Hepatic stellate cell (primary cell): Measurements from ENCODE around the gene ARFIP2.

Experiments used
- DNase-seq: peaks from one replicate; pipeline ENCODE4 v3.0.0; 2011; ENCODE audit warnings: low spot score

The ARFIP2 gene

DNA sequence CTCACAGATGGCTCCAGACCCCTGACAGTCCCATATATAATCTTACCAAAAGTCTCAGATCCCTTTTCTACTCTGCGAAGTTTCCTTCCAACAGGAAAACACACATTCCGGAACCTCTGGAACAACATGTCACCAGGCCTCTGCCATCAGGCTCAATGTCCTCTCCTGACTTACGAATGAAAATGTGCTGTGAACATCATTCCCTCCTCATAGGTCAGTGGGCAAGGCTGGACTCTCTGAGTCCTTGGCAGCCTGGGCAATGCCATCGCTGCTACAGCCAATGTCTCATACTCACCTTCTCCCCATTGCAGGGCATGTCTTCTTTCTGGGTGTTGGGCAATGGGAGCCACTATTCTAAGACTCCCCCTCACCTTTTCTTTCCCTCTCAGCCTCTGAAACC, 38.7 kb downstream of the ARFIP2 start:
- DNase-seq, result no peak

DNA sequence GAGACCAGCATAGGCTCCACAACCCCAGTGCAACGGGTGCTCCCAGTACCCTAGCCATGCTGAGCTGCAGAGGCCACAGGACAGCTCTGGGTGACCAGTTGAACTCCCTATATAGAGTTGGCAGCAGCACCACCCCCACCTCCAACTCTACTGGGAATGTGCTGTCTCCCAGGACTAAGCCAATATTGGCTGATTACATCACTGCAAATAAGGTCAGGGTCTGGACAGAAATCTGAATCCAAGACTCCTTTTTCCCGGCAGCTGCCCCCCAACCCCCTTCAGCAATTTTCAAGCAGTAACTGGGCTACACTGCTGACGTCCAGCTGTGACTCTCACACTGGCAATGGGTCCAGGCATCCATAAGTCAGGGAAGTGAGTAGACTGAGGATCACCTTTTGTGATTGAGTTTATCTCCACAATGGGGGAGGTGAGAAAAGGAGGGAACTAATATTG, 40.2 kb downstream of the ARFIP2 start, which contains the start of gene HPX:
TSS of gene HPX (minus strand) at position 82 of the 453 bp plus-strand sequence. CDS start at position 58, 24 bp downstream.
- DNase-seq, result no peak

DNA sequence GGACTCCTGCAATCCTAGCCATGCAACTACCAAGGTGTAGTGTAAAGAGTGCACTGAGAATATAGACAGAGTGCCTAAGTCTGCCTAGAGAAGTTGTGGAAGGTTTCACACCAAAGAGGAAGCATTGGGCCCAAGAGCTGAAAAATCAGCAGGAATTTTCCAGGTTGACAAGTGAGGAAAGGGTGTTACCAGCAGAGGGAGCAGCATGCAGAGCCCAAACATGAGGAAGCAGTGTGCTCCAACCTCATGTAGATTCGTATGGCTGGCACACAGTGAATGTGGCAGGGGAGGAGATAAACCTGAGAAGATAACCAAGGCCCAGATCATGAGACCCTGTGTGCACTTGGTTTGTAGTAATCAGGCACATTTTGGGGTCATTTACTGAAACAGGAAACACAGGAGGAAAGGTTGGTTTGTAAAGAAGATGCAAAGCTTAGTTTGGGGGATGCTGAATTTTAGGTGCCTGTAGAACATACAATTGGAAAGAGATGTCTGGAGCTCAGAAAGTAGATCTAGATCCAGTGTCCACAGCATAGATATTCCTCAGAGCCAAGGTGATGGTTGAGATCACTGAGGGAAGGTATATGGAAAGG, 42.1 kb downstream of the ARFIP2 start:
- peak; percentile 49 for DNase-seq

DNA sequence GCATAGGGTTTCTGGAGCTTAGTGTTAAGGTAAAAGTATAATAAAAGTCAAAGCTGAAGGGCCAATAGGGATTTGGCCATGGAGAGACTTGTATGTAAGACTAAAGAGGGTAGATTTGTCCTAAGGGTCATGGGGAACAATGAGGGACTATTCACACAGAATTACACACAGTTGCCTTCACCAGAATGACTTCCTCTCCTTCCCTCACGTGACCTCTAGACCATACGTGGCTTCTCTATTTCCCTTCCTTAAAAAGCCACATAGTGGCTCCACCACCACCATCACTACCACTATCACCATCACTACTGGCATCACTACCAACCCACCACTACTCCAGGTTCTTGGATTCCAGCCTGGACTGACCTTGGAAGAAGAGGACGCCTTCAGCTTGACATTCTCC, 43.1 kb downstream of the ARFIP2 start:
- no peak for DNase-seq

DNA sequence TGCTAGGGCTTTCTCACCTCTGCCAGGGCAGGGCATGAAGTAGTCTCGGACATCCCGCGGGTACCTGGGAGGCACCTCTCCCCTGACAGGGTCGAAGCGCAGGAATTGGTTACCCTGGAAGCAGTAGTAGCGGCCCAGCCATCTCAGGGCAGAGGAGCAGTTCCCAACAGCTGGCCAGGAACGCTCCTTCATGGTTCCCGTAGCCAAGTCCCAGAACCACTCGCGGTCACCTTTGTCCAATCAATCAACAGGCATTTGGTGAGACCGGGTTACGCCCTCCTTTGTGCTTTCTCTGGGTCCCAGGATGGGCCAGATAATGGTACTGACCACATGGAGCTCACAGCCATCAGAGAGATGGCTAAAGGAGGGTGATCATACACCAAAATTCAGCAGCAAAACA, 43.7 kb downstream of the ARFIP2 start:
- no peak for DNase-seq

GRCh38 chr11:6433998-6434660, 47.0 kb downstream of the ARFIP2 start:
- no peak for DNase-seq

- DNase-seq, result peak; percentile 71
These were observed 49.3 kb downstream of the ARFIP2 start for GRCh38 chr11:6431861-6432260.

- no peak for DNase-seq
These were observed 53.6 kb downstream of the ARFIP2 start for GRCh38 chr11:6427516-6427915.
